ENCODE data around the gene EFCAB8. TPM values are rescaled to one million over a fixed set of nuclear protein-coding genes. Genes with fewer than 3 reads are reported as not detected.

Gene EFCAB8
- total RNA-seq, 1 experiment from 2014 or later, result not detected

DNA sequence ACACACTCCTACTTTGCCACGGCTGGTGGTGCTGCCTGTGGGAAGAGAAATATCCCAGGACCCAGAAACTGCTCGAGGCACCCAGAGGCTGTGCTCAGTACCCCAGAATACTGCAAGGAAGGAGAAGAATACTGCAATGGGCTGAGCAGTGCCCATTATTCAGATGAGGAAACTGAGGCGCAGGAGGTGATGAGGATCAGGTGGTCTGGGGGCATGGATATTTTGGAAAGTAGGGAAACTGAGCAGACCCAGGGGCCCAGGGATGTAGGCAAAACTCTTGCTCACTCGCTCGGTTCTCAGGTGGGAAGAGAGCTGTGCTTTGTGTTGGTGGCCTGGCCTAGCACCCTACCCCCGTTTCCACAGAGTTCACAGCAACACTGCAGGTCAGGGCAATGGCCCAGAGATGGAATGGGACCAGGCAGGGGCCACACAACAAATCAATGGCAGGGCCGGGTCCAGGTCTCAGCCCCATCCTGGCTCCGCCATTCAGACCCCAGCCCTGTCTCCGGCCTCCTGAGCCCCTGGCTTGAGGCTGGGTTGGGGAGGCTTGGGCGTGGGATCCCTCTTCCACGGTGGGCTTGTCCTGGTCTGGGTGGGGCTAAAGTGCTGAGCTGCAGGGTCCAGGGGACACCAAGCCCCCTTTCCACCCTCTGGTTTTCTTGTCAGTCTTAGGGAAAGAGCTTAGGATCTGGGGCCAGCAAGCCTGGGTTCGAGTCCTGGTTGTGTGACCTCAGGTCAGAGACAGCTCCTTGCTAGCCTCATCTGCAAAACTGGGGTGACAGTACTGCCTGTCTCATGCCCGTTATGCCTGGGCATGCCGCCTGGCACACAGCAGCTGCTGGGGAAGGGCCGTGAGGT is 111.6 kb downstream of the EFCAB8 start:
- TF ChIP-seq EZH2 (IDR thresholded peaks at IDR 0.05; ENCODE audit: low read length, unreplicated experiment) (no peak), CTCF (conservative IDR thresholded peaks at IDR 0.05; ENCODE audit: low read depth, low read length) (no peak), EZH2phosphoT487 (IDR thresholded peaks at IDR 0.05; ENCODE audit: borderline replicate concordance, low read length) (no peak)

GRCh38 chr20:32970973-32971300 is 112.2 kb downstream of the EFCAB8 start:
- H3F3A ChIP-seq (ENCODE audit: low read length, unreplicated experiment), result no peaks in the 10 kb centered on the region
- ChIA-PET POLR2A (ENCODE audit: unreplicated experiment) (no interaction called here), CTCF (no interaction called here)
- no peak overlapping the region for H3K4me3 ChIP-seq (ENCODE audit: low read length)
- H3K9me3 ChIP-seq (ENCODE audit: low read length), result no peaks in the 10 kb centered on the region
- H3K4me1 ChIP-seq (ENCODE audit: insufficient read depth, low read length), result no peaks in the 10 kb centered on the region
- no peaks in the 10 kb centered on the region for H3K9me2 ChIP-seq (replicated peaks; ENCODE audit: low read length)
- H2AFZ ChIP-seq (ENCODE audit: low read length), result no peak overlapping the region
- H3K79me2 ChIP-seq (ENCODE audit: low read length), result no peaks in the 10 kb centered on the region
- TF ChIP-seq CTCF (conservative IDR thresholded peaks at IDR 0.05; ENCODE audit: low read depth, low read length) (no peak), EZH2 (IDR thresholded peaks at IDR 0.05; ENCODE audit: low read length, unreplicated experiment) (no peak), EZH2phosphoT487 (IDR thresholded peaks at IDR 0.05; ENCODE audit: borderline replicate concordance, low read length) (no peak)
- no peak overlapping the region for H3K27ac ChIP-seq (ENCODE audit: low read length)
- no peaks in the 10 kb centered on the region for H3K36me3 ChIP-seq (ENCODE audit: low read depth, low read length)
- H3K4me2 ChIP-seq (ENCODE audit: low read length), result no peak overlapping the region
- no peaks in the 10 kb centered on the region for H4K20me1 ChIP-seq (ENCODE audit: low read length)
- ATAC-seq, result no peak
- BruUV-seq (replicated peaks), result no TSS peak
- intact Hi-C loops (cut with micrococcal nuclease), result no loop called here
- peaks cover 46% of the 10 kb centered on the region for H3K27me3 ChIP-seq (ENCODE audit: low read length)
- H3K9ac ChIP-seq (ENCODE audit: low read length), result no peak overlapping the region
- no peak for DNase-seq

More for the DNA sequence above, 111.6 kb downstream of the EFCAB8 start:
- Histone ChIP-seq H3K79me2 (ENCODE audit: low read length) (no peaks in the 10 kb centered on the region), H3K9me3 (ENCODE audit: low read length) (no peaks in the 10 kb centered on the region), H3K4me2 (ENCODE audit: low read length) (no peak overlapping the region), H3K9ac (ENCODE audit: low read length) (no peak overlapping the region), H4K20me1 (ENCODE audit: low read length) (no peaks in the 10 kb centered on the region), H3K4me3 (ENCODE audit: low read length) (no peak overlapping the region), H3K9me2 (replicated peaks; ENCODE audit: low read length) (no peaks in the 10 kb centered on the region), H3K27ac (ENCODE audit: low read length) (no peak overlapping the region), H2AFZ (ENCODE audit: low read length) (no peak overlapping the region), H3K4me1 (ENCODE audit: insufficient read depth, low read length) (no peaks in the 10 kb centered on the region), H3F3A (ENCODE audit: low read length, unreplicated experiment) (no peaks in the 10 kb centered on the region), H3K36me3 (ENCODE audit: low read depth, low read length) (no peaks in the 10 kb centered on the region), H3K27me3 (ENCODE audit: low read length) (peaks cover 48% of the 10 kb centered on the region)
- DNase-seq (no peak), ATAC-seq (no peak)
- POLR2A ChIA-PET (ENCODE audit: unreplicated experiment), result no interaction called here
- CTCF ChIA-PET, result no interaction called here
- intact Hi-C loops (cut with micrococcal nuclease), result no loop called here
- no TSS peak for BruUV-seq (replicated peaks)

GRCh38 chr20:32971703-32972161 is 113.0 kb downstream of the EFCAB8 start:
- intact Hi-C loops (cut with micrococcal nuclease), result no loop called here
- no peak for ATAC-seq

More at GRCh38 chr20:32971703-32972161, 113.0 kb downstream of the EFCAB8 start:
- H4K20me1 ChIP-seq (ENCODE audit: low read length), result no peaks in the 10 kb centered on the region
- DNase-seq, result no peak
- no peaks in the 10 kb centered on the region for H3K79me2 ChIP-seq (ENCODE audit: low read length)
- H3F3A ChIP-seq (ENCODE audit: low read length, unreplicated experiment), result no peaks in the 10 kb centered on the region
- ChIA-PET POLR2A (ENCODE audit: unreplicated experiment) (no interaction called here), CTCF (no interaction called here)
- H3K4me1 ChIP-seq (ENCODE audit: insufficient read depth, low read length), result no peaks in the 10 kb centered on the region
- no peak overlapping the region for H3K4me3 ChIP-seq (ENCODE audit: low read length)
- no peaks in the 10 kb centered on the region for H3K9me2 ChIP-seq (replicated peaks; ENCODE audit: low read length)
- no TSS peak for BruUV-seq (replicated peaks)
- no peak overlapping the region for H3K9ac ChIP-seq (ENCODE audit: low read length)
- no peaks in the 10 kb centered on the region for H3K9me3 ChIP-seq (ENCODE audit: low read length)
- no peak overlapping the region for H3K27ac ChIP-seq (ENCODE audit: low read length)
- TF ChIP-seq CTCF (conservative IDR thresholded peaks at IDR 0.05; ENCODE audit: low read depth, low read length) (no peak), EZH2phosphoT487 (IDR thresholded peaks at IDR 0.05; ENCODE audit: borderline replicate concordance, low read length) (no peak), EZH2 (IDR thresholded peaks at IDR 0.05; ENCODE audit: low read length, unreplicated experiment) (no peak)
- H3K36me3 ChIP-seq (ENCODE audit: low read depth, low read length), result no peaks in the 10 kb centered on the region
- peaks cover 46% of the 10 kb centered on the region for H3K27me3 ChIP-seq (ENCODE audit: low read length)
- no peak overlapping the region for H3K4me2 ChIP-seq (ENCODE audit: low read length)
- H2AFZ ChIP-seq (ENCODE audit: low read length), result peak overlapping the region; percentile 18; the same call in 1 of the 2 replicates
